ENCODE measurements around the gene NOL8.

DNA sequence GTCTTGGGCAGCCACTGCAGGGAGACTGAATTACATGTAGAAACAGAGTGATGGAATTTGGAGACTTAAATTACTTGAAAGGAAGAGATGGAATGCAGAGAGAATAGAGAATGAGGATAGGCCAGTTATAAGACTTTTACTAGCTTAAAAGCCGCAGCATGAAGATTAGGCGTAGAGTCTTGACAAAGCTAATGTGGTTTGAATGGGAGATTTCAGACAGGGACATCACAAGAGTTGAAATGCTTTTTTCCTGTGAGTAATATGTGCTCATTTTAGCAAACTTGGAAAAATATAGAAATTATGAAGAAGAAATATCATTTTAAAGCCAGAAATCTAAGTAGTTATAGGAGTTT is 8.1 kb upstream of the NOL8 start:
- TF ChIP-seq TAF1 (IDR thresholded peaks at IDR 0.05; ENCODE audit: borderline replicate concordance, insufficient read depth, low read length) (no peak), REST (IDR thresholded peaks at IDR 0.05; ENCODE audit: insufficient read depth in 1 of 2, low read depth in 2 of 2, low read length in 2 of 2) (no peak), SIN3A (IDR thresholded peaks at IDR 0.05; ENCODE audit: borderline replicate concordance, insufficient read depth, low read length) (no peak)
